Activated T-cell treated with anti-CD3 and anti-CD28 coated beads, Interleukin-2, amount 50 U/mL, for 48 hours (primary cell): ENCODE measurements around the gene CLUH.
A peak's percentile ranks its signal among the peaks of the same experiment; 100 is the strongest.

Experiments
- DNase-seq, 2 experiments: peaks; one replicate each; pipeline ENCODE4 v3.0.0-alpha.2; 2020

The CLUH gene

GRCh38 chr17:2711608-2712299 lies at the start of gene CLUH:
Gene CLUH (minus strand): TSS chr17:2711764. CDS start chr17:2711661, 103 bp downstream.
- DNase-seq = peak; percentile 99

- no peak for DNase-seq
Observed at GRCh38 chr17:2758870-2759269, 47.3 kb upstream of the CLUH start.

DNA sequence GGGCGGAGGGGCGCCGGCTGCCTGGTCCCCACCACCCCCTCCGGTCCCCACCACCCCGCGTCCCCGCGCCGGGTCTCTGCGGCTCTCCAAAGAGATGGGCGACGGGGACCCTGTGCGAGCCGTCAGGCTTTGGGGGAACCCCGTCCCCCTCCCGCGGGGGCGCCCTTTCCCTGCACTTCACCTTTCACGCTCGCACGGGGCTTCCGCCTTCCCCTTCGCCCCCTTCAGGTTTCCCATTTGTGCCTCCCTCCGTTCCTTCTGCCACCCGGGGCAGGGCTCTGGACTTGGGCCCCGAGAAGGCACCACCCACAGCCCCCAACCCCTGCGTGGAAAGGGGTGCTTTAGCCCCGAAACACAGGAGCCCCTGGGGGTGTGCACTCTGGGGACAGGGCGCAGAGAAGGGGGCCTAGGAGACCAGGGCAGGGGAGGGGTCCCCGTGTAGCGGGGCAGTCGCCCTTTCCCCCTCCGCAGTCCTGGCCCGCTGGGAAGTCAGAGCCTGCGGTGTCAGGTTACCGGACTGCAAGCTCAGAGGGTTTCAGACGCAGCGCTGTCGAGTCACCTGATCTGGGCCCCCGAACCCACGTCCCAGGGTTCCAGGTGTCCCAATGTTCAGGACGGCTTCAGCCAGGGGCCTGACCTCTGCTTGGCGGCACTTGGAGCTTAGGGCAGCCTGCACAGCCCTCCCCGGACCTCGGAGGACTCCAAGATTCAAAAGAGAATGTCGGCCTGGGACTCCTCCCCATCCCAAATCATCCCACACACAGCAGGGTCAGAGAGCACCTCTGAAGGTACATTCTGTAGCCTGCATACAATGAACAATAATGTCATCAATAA lies 44.5 kb upstream of the CLUH start:
- DNase-seq = no peak

GRCh38 chr17:2751491-2751890 lies 39.9 kb upstream of the CLUH start:
- DNase-seq = no peak

- no peak for DNase-seq
Observed at GRCh38 chr17:2750721-2751120, 39.2 kb upstream of the CLUH start.

DNA sequence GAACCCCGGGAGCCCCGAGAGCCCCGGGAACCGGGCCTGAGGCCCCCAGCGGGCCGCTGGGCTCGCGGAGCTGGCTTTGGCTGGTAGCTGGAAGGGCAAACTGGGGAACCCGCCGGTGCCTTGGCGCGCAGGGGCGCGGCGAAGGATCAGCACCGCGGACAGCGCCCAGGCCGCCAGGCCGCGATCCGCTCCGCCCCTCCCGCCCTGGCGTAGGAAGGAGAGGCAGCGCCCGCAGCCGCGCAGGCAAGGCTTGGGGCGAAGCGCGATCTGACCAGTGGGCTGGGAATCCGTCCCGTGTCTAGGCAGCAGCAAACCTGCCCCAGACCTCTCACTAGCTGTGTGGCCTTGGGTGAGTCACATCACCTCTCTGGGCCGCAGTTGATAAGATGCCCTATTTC lies 38.2 kb upstream of the CLUH start:
- DNase-seq = peak; percentile 81 to 87

DNA sequence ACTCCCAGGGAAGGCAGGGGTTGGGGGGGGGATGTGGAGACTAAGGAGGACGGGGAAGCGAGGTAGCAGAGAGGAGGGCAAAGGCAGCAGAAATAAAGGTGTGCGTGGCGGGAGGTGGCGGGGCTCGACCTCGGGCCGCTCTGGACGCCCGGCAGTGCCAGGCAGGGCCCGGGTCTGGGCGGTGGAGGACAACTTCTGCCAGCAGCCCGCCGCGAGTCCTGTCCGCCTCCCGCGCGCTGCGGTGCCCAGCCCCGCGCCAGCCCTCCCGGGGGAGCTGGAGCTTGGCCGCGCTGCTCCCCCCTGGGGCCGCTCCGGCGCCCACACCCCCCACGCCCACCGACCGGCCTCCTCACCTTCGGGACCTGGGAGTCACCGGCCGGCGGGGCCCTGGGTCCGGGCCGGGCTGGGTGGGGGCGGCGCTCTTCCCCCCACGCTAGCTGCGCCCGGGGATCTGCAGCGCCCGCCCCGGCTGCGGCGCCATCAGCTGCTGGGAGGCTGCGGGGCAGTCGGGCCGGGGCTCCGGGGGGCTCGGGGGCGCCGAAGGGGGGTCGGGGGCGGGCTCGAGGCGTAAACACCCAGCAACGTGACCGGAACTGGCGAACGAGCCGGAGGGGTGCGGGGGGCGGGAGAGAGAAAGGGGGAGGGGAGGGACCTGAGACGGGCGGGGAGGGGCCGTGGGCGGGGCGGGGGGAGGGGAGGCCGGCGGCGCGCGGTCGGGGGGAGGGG lies 37.7 kb upstream of the CLUH start, which contains the start of gene CCDC92B:
CCDC92B (minus strand) TSS at position 595 of the 726 bp plus-strand sequence. CDS start 14,507 bp downstream, outside the sequence.
- no peak for DNase-seq

- DNase-seq = no peak
Observed at GRCh38 chr17:2745317-2746037, 33.9 kb upstream of the CLUH start.

DNA sequence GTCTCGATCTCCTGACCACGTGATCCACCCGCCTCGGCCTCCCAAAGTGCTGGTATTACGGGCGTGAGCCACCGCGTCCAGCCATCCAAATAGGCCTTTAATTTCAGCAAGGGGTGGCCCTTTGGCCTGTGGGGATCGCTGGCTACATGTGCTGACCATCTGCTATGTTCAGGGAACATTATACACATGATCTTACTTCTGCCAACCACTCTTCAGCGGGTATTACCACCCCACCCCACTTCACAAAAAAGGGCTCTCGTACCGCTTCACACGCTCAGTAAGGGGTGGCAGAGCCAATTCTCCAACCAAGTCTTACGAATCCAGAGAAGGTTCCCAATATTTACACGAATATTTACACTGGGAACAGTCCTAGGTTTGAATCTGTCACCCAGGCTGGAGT lies 26.1 kb upstream of the CLUH start:
- no peak for DNase-seq

- DNase-seq = no peak
Observed at GRCh38 chr17:2736956-2737355, 25.4 kb upstream of the CLUH start.

- DNase-seq = no peak
Observed at GRCh38 chr17:2735896-2736295, 24.3 kb upstream of the CLUH start.

DNA sequence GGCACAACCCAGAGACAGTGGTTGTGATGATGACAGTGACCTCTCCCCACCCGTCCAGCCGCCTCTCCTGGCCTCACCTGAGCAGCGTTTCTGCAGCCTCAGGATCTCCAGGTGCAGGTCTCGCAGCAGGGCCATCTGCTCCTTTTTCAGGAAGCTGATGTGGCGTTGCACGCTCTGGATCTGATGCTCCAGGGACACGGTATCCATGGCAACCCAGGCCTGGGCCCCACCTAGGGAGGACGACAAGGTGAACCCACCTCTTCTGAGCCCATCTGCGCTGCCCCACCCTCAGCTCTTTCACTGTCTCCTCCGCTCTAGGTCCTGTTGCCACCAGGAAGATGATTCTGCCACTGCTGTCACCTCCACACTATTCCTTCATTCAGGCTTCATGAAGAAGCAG lies 23.4 kb upstream of the CLUH start:
- no peak for DNase-seq

DNA sequence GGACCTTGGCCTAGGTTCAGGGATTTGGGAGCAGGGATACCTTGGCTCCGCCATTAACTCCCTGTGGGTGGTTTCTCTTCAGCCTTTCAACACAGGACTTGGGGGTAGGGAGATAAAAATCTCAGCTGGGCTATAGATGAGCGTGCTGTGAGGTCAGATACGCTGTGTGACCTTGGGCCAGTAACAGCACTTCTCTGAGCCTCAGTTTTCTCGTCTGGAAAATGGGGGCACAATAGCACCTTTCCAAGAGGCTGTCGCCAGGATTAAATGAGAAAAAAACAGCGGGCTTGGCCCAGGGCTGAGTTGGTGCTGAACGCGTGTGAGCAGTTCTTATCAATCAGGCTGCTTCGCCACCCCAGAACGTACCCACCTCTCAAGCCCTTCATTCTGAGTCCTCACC lies 20.2 kb upstream of the CLUH start:
- no peak for DNase-seq

DNA sequence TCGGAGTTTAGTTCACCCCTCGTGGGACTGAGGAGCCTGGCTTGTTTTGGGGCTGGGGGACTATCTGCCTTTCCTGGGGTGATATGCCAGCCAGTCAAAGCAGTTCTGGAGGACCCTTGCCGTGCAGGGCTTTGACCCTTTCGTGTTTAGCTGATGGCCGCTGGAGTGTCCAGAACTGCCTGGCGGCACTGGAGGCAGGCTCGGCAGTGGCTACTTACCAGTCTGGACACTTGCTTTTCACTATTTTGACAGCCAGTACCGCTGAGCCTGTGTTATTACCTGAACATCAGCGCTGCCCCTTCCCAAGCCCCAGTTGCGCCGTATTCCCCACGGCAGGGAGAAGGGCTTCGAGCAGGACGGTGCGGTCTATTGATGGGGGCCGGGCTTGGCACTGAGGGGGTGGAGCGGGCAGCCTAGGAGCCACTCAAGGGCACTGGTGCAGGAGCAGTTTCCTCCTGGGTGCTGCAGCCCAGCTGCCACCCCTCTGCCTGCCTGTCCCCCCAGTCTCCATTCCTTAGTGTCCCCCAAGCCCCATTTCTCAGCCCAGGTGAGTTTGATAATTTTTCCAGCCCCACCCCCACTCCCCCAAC lies 19.3 kb upstream of the CLUH start:
- no peak for DNase-seq

DNA sequence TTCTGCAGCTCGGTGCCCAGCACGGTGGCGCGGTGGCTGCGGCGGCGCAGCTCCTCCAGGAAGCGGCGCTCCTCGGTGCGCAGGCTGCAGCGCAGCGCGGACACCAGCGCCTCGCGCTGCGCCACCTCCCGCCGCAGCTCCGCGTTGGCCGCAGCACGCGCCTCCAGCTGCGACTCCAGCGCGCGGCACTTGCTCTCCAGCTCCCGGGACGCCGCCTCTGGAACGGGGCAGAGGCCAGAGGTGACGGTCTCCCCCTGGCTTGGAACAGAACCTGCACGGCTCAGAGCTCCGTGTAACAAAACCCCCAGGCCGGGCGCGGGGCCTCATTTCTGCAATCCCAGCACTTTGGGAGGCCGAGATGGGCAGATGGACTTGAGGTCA lies 13.2 kb upstream of the CLUH start:
- DNase-seq = peak; percentile 39 to 69

DNA sequence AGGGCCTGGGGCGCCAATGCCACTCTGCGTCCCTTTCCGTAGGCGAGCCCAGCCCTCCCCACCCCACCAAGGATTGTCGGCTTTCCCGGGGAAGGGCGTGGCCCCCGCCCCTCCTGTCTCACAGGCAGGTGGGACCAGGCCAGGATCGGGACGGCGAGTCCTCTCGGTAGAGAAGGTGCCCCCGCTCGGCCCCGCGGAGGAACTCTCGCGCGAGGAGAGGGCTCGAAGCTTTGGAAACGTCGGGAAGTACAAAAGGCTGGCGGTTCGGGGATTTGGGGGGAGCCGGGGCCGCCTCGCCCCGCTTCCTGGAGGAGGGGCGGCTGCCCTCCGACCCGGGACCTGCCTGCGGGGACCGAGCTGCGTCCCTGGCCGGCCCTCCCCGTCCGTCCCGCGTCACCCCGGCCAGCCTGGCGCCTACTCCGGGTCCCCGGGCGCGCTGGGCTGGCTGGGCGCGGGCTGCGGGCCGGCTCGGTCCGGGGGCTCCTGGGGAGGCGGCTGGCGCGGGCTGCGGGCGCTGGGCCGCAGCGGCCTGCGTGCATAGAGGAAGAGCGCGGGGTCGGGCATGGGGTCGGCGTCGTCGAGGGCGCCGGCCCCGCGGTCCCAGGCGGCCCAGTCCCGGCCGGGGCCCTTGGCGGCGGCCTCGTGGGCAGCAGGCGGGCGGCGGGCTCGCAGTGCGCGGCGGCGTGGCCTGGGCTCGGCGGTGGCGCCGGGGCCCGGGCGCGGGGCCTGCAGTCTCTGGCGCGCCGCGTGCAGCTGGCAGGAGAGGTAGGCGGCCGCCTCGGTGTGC lies 12.6 kb upstream of the CLUH start:
- no peak for DNase-seq

- DNase-seq = no peak
Observed at GRCh38 chr17:2723505-2723996, 12.0 kb upstream of the CLUH start.

GRCh38 chr17:2722611-2723010 lies 11.0 kb upstream of the CLUH start:
- no peak for DNase-seq

DNA sequence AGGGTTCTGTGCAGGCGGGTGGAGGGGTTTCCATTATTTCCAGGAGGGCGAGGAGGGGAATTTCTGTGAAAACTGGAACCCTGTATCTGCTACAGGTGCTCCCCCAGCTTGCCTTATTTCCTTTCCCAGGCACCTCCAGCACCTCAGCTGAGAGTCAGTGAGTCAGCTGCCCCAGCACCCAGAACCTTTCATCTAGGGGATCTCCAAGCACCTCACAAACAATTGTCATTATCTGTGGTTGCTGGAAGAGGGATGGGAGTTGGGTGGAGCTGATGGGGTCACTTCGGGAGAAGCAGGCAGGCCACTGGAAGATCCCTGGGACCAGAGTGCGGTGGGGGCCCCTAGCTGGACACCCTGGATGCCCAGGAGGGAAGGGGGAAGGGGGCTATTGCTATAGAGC lies 10.0 kb upstream of the CLUH start:
- DNase-seq = no peak

GRCh38 chr17:2719861-2720260 lies 8.3 kb upstream of the CLUH start:
- DNase-seq = no peak

DNA sequence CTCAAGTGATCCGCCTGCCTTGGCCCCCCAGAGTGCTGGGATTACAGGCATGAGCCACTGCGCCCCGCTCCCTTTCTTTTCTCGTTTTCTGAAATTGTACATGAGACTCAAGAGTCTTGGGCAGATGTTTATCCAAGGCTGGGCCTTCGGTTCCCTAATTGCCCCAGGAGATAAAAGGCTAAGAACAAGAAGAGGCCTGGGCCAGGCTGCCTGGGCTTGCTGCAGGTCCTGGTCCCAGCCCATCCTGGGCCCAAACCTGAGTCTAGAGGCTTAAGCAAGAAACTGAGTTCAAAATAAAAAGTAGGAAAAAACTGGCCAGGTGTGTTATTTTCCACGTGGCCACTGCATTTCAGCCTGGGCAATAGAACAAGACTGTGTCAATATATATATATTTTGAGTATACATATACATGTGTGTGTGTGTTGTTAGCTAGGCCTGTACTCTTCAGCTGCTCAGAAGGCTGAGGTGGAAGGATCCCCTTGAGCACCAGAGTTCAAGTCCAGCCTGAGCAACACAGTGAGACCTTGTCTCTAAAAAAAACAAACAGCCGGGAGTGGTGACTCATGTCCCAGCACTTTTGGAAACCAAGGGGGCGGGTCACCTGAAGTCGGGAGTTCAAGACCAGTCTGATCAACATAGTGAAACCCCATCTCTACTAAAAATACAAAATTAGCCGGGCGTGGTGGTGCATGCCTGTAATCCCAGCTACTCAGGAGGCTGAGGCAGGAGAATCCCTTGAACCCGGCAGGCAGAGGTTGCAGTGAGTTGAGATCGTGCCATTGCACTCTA lies 6.8 kb upstream of the CLUH start:
- DNase-seq = no peak
